Activated naive CD4-positive, alpha-beta T cell treated with anti-CD3 and anti-CD28 coated beads for 36 hours (primary cell): ENCODE data around the gene ETFA. TPM values are rescaled to one million over a fixed set of nuclear protein-coding genes. Genes with fewer than 3 reads are reported as not detected.

Experiments used
- CTCF ChIA-PET: fragments of 350-600 bp; sonication (Branson Sonifier 250); formaldehyde crosslinking; loops from one replicate; lab custom pipeline; 2021; ENCODE audit warnings: antibody characterized with exemption; lab: Charles Lee
- DNase-seq: peaks from one replicate; pipeline ENCODE4 v3.0.0-alpha.2; 2020
- H3K27ac Mint-ChIP-seq: one replicate; pipeline ENCODE4 v1.8.0; 2021; ENCODE audit warnings: mild to moderate bottlenecking, mixed read lengths
- H3K27me3 Mint-ChIP-seq: one replicate; pipeline ENCODE4 v1.8.0; 2021; ENCODE audit warnings: low read depth, mixed read lengths
- H3K36me3 Mint-ChIP-seq: one replicate; pipeline ENCODE4 v1.8.0; 2021; ENCODE audit warnings: low read depth, mixed read lengths
- H3K4me1 Mint-ChIP-seq: one replicate; pipeline ENCODE4 v1.8.0; 2021; ENCODE audit warnings: low read depth, mixed read lengths
- H3K4me3 Mint-ChIP-seq: one replicate; pipeline ENCODE4 v1.8.0; 2021; ENCODE audit warnings: mild to moderate bottlenecking, moderate library complexity, mixed read lengths
- H3K9me3 Mint-ChIP-seq: one replicate; pipeline ENCODE4 v1.8.0; 2021; ENCODE audit warnings: mixed read lengths
- intact Hi-C: fragments of 100-400 bp; cut with micrococcal nuclease; formaldehyde crosslinking; loops from one replicate; pipeline ENCODE4 v1.15.1; 2023
- total RNA-seq, 2 experiments: library from RNA; stranded (reverse); gene quantifications; one replicate each; pipeline ENCODE4 v1.2.3, GENCODE V29; 2021

The ETFA gene
- total RNA-seq, 2 experiments from 2014 or later, result 158 to 166 TPM

- intact Hi-C loops, result no loop called here
- Mint-ChIP-seq H3K4me1 (peaks cover 13% of the 10 kb centered on the region), H3K27me3 (peaks cover 44% of the 10 kb centered on the region), H3K4me3 (no peak overlapping the region), H3K27ac (no peak overlapping the region), H3K36me3 (no peaks in the 10 kb centered on the region), H3K9me3 (no peaks in the 10 kb centered on the region)
- CTCF ChIA-PET, result no interaction called here
- DNase-seq, result no peak
These were observed 118.6 kb downstream of the ETFA start for GRCh38 chr15:76192715-76193114.

DNA sequence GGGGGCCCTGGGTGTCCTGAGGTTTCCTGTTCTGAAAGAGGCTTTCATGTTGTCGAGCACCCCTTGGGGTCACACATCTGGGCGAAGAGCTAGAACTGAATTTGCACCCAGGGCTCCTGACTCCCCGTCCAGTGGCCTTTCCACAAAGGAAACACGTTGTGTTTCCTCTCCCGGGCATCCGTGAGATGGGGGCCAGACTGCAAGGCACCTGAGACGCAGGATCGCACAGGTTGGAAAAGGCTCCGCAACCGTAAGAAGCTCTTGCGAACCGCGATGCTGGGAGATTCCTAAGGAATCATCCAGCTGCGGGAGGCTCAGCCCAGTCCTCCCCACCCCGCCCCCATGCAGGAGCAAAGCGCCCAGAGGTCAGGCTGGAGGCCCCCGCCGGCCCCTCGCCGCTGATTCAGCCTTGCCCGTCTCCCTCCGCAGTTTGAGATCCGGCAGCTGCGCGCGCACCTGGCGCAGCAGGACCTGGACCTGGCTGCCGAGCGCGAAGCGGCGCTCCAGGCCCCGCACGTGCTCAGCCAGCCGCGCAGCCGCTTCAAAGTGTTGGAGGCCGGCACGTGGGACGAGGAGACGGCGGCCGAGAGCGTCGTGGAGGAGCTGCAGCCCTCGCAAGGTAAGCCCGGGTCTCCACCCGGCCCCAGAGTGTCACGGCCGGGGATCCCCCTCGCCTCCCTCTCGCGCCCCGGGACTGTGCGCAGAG, 119.6 kb downstream of the ETFA start:
- H3K9me3 Mint-ChIP-seq, result no peaks in the 10 kb centered on the region
- no peak overlapping the region for H3K27ac Mint-ChIP-seq
- H3K36me3 Mint-ChIP-seq, result no peaks in the 10 kb centered on the region
- intact Hi-C loops, result loop anchor here (2.0 kb wide), 2 partner anchors 139 to 649 kb away; no protein-coding TSS in a partner anchor
- H3K4me1 Mint-ChIP-seq, result peaks cover 13% of the 10 kb centered on the region
- peaks cover 52% of the 10 kb centered on the region for H3K27me3 Mint-ChIP-seq
- no peak for DNase-seq
- CTCF ChIA-PET, result interaction anchor here (0.5 to 1.6 kb wide), 7 partner anchors 8 to 651 kb away, joined by 3 to 4 read pairs (median 3); no protein-coding TSS in a partner anchor
- H3K4me3 Mint-ChIP-seq, result no peak overlapping the region

DNA sequence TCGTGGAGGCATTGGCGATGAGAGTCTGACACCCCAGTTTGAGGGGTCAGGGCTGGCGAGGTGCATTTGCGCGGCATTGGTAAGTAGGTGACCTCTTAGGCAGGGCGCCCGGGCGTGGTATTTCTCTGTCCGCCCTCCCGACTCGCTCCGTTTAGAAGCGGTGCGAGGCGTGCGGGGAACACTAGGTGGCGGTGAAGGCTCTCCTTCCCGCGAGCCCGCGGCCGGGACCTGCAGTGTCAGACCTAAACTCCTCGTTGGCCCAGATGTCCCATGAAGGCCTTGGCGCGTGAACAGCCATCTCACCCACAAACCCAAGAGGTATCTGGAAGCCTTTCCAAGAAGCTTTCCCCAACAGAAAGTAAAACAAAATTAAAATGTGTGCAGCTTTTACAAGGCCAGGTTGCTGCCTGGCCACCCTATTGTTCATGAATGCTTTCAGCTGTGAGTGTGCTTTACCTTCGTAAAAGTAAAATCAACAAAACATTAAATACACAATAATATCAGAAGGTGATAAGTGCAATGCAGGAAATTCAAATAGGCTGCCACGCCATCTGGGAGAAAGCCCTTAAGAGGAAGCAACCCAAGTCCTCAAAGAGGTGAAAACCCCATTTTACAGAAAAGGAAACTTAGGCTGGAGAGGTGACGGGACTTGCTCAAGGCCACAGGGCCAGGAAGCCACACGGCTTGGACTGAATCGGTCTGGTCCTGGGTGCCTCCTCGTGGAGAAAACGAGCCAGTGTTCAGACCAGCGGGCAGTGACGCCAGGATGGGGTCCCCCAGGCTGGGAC, 120.3 kb downstream of the ETFA start:
- Mint-ChIP-seq H3K36me3 (no peaks in the 10 kb centered on the region), H3K4me1 (peaks cover 13% of the 10 kb centered on the region), H3K4me3 (no peak overlapping the region), H3K27ac (no peak overlapping the region), H3K27me3 (peaks cover 56% of the 10 kb centered on the region), H3K9me3 (no peaks in the 10 kb centered on the region)
- CTCF ChIA-PET, result interaction anchor here (0.5 to 1.6 kb wide), 9 partner anchors 8 to 652 kb away, joined by 3 to 5 read pairs (median 3); no protein-coding TSS in a partner anchor
- peak; percentile 83 for DNase-seq
- intact Hi-C loops, result loop anchor here (1.0 to 2.0 kb wide), 3 partner anchors 140 to 675 kb away; no protein-coding TSS in a partner anchor

- no peaks in the 10 kb centered on the region for H3K36me3 Mint-ChIP-seq
- no peak overlapping the region for H3K4me3 Mint-ChIP-seq
- H3K27me3 Mint-ChIP-seq, result peaks cover 64% of the 10 kb centered on the region
- DNase-seq, result no peak
- H3K27ac Mint-ChIP-seq, result no peak overlapping the region
- CTCF ChIA-PET, result interaction anchor here (0.9 to 1.6 kb wide), 4 partner anchors 40 to 653 kb away, joined by 3 to 5 read pairs (median 4); no protein-coding TSS in a partner anchor
- intact Hi-C loops, result loop anchor here (1.0 to 2.0 kb wide), 3 partner anchors 141 to 676 kb away; no protein-coding TSS in a partner anchor
- H3K9me3 Mint-ChIP-seq, result no peaks in the 10 kb centered on the region
- H3K4me1 Mint-ChIP-seq, result peaks cover 13% of the 10 kb centered on the region
These were observed 121.2 kb downstream of the ETFA start for GRCh38 chr15:76190070-76190564.

- CTCF ChIA-PET, result no interaction called here
- intact Hi-C loops, result no loop called here
These were observed 122.2 kb downstream of the ETFA start for GRCh38 chr15:76189106-76189505.

DNA sequence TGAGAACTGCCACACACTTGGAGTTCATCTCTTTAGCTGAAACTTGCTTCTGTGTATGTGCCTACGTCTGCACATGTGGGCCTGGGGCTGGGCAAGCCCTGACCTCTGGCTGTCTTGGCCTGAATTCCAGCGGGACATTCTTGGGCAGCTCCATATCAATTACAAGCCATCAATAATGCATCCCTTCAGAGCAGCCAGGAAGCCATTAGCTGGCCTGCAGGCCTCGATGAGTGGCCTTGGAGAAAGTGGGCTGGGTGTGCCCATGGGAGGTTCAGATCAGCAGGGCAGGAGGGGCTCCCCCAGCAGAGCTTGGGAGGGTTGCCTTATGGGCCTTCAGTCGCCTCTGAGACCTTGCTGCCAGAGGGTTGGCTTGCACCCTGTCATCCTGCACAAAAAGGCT, 124.1 kb downstream of the ETFA start:
- Mint-ChIP-seq H3K36me3 (no peaks in the 10 kb centered on the region), H3K9me3 (no peaks in the 10 kb centered on the region), H3K4me3 (no peak overlapping the region), H3K27ac (no peak overlapping the region), H3K27me3 (peaks cover 67% of the 10 kb centered on the region), H3K4me1 (peaks cover 13% of the 10 kb centered on the region)
- CTCF ChIA-PET, result interaction anchor here (1.0 kb wide), 1 partner anchor 247 kb away, joined by 3 read pairs; no protein-coding TSS in a partner anchor
- intact Hi-C loops, result no loop called here
- DNase-seq, result no peak

More at GRCh38 chr15:76189106-76189505, 122.2 kb downstream of the ETFA start:
- Mint-ChIP-seq H3K9me3 (no peaks in the 10 kb centered on the region), H3K36me3 (no peaks in the 10 kb centered on the region), H3K27me3 (peaks cover 65% of the 10 kb centered on the region), H3K4me1 (peaks cover 13% of the 10 kb centered on the region), H3K4me3 (no peak overlapping the region), H3K27ac (no peak overlapping the region)
- no peak for DNase-seq

DNA sequence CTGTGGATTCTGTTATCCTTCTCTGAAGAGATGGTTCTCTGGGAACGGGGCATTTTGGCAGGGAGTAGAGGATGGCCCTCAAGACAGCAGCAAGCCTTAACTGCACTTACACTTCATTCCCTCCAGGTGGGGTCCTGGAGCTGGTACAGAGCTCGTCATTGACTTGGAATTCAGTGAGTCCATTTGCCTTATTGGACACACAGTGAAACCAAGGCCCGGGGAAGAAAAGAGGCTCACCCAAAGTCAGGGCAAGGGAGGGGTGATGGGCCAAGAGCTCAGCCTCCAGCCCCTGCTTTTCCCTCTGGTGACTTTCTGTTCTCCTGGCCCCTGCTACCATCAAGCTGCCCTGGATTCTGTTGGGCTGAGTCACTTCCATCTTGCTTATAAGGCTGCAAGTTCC, 125.6 kb downstream of the ETFA start:
- peak; percentile 30 for DNase-seq
- peaks cover 59% of the 10 kb centered on the region for H3K27me3 Mint-ChIP-seq
- H3K9me3 Mint-ChIP-seq, result no peaks in the 10 kb centered on the region
- intact Hi-C loops, result no loop called here
- peaks cover 17% of the 10 kb centered on the region for H3K4me1 Mint-ChIP-seq
- H3K27ac Mint-ChIP-seq, result no peak overlapping the region
- no peaks in the 10 kb centered on the region for H3K36me3 Mint-ChIP-seq
- no peak overlapping the region for H3K4me3 Mint-ChIP-seq
- CTCF ChIA-PET, result interaction anchor here (0.6 to 2.7 kb wide), 4 partner anchors 38 to 369 kb away, joined by 3 to 8 read pairs (median 4); no protein-coding TSS in a partner anchor

DNA sequence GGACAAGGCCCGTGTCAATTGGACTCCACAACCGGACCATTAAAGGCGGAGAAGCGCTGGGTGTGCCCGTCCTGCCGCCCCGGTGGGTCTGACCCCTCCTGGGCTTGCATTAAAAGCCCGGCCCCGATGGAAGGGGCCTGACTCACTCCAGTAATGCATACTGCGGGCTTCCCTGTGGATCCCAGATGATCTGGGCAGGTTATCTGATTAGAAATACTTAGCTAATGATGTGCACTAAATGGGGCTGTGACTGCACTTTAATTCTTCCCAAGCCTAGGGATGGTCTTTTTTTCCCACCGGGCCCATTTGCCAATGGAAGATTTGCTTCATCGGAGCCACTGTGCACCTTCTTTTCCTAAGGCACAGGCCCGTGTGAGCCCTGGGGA, 126.6 kb downstream of the ETFA start:
- DNase-seq, result no peak
- Mint-ChIP-seq H3K4me3 (no peak overlapping the region), H3K27me3 (peaks cover 54% of the 10 kb centered on the region), H3K27ac (no peak overlapping the region), H3K9me3 (no peaks in the 10 kb centered on the region), H3K4me1 (peaks cover 11% of the 10 kb centered on the region), H3K36me3 (no peaks in the 10 kb centered on the region)
- intact Hi-C loops, result no loop called here
- CTCF ChIA-PET, result interaction anchor here (0.8 to 2.7 kb wide), 3 partner anchors 34 to 370 kb away, joined by 3 to 8 read pairs (median 3); no protein-coding TSS in a partner anchor

- H3K4me3 Mint-ChIP-seq, result no peak overlapping the region
- no peaks in the 10 kb centered on the region for H3K36me3 Mint-ChIP-seq
- no peak overlapping the region for H3K27ac Mint-ChIP-seq
- CTCF ChIA-PET, result interaction anchor here (1.3 to 2.7 kb wide), 2 partner anchors 33 to 37 kb away, joined by 3 to 8 read pairs; no protein-coding TSS in a partner anchor
- peaks cover 54% of the 10 kb centered on the region for H3K27me3 Mint-ChIP-seq
- peaks cover 11% of the 10 kb centered on the region for H3K4me1 Mint-ChIP-seq
- intact Hi-C loops, result no loop called here
- no peaks in the 10 kb centered on the region for H3K9me3 Mint-ChIP-seq
- no peak for DNase-seq
These were observed 127.2 kb downstream of the ETFA start for GRCh38 chr15:76183930-76184649.

DNA sequence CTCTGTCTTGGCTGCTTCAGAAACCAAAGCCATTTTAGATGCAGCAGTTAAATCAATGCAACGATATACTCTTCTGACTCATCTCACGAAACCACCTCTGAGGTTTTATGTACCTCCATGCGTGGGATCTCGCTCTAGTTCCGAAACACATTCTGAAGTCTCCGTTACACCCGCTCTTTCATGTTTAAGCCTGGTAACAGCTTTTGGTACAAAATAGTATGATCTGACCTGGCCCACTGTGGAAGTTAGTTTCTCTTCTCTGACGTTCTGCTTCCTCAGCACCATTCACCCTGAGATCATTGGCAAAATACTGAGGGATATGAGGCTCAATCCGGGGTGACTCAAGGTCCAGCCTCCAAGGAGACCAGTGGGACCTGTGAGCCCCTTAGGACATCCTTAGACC, 129.6 kb downstream of the ETFA start:
- intact Hi-C loops, result loop anchor here (2.0 kb wide), 1 partner anchor 31 kb away; no protein-coding TSS in a partner anchor
- no peaks in the 10 kb centered on the region for H3K36me3 Mint-ChIP-seq
- no peaks in the 10 kb centered on the region for H3K9me3 Mint-ChIP-seq
- H3K27ac Mint-ChIP-seq, result peak overlapping the region; percentile 1
- no peak overlapping the region for H3K4me3 Mint-ChIP-seq
- peaks cover 53% of the 10 kb centered on the region for H3K27me3 Mint-ChIP-seq
- peaks cover 11% of the 10 kb centered on the region for H3K4me1 Mint-ChIP-seq
- DNase-seq, result peak; percentile 55
- CTCF ChIA-PET, result interaction anchor here (1.4 kb wide), 1 partner anchor 31 kb away, joined by 3 read pairs; no protein-coding TSS in a partner anchor

DNA sequence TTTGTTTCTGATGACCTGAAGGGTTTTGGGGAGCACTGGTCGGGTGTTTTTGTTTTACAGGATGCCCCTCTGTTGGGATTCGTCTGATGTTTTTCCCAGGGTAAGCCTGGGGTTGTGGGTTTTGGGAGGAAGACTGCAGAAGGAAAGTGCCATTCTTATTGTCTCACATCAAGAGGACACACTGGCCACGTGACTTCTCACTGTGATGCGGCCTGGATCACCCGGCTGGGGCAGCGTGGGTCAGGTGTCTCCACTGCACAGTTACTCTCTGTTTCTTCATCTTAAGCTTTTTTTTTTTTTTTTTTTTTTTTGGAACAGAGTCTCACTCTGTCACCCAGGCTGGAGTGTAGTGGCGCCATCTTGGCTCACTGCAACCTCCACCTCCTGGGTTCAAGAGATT, 130.9 kb downstream of the ETFA start:
- no peak overlapping the region for H3K4me3 Mint-ChIP-seq
- intact Hi-C loops, result loop anchor here (2.0 kb wide), 1 partner anchor 30 kb away; no protein-coding TSS in a partner anchor
- CTCF ChIA-PET, result no interaction called here
- H3K27me3 Mint-ChIP-seq, result peaks cover 43% of the 10 kb centered on the region
- H3K36me3 Mint-ChIP-seq, result no peaks in the 10 kb centered on the region
- DNase-seq, result no peak
- H3K9me3 Mint-ChIP-seq, result no peaks in the 10 kb centered on the region
- H3K27ac Mint-ChIP-seq, result no peak overlapping the region
- H3K4me1 Mint-ChIP-seq, result peaks cover 11% of the 10 kb centered on the region
